KMS-11 (cell line): ENCODE data around the gene PTPRN2.

Experiments
- H2AFZ ChIP-seq: fragments of 200-600 bp; sonication (generic); 2 replicates; pipeline ENCODE4 v1.6.1; 2016; ENCODE audit warnings: antibody characterized with exemption, mixed run types, low read depth
- H3K27ac ChIP-seq: fragments of 200-600 bp; sonication (generic); 2 replicates; pipeline ENCODE4 v1.6.1; 2016; ENCODE audit warnings: mild to moderate bottlenecking, mixed run types
- H3K27me3 ChIP-seq: fragments of 200-600 bp; sonication (generic); 2 replicates; pipeline ENCODE4 v1.6.1; 2017; ENCODE audit warnings: mild to moderate bottlenecking, low read depth, mixed run types, moderate library complexity; ENCODE audit not compliant: insufficient read depth
- H3K36me3 ChIP-seq: fragments of 200-600 bp; sonication (generic); 2 replicates; pipeline ENCODE4 v1.6.1; 2017; ENCODE audit warnings: mild to moderate bottlenecking, mixed run types; ENCODE audit not compliant: insufficient read depth
- H3K4me1 ChIP-seq: fragments of 200-600 bp; sonication (generic); 2 replicates; pipeline ENCODE4 v1.6.1; 2016; ENCODE audit warnings: mild to moderate bottlenecking, low read depth, mixed run types; ENCODE audit not compliant: poor library complexity, severe bottlenecking
- H3K4me2 ChIP-seq: fragments of 200-600 bp; sonication (generic); 2 replicates; pipeline ENCODE4 v1.7.0; 2016; ENCODE audit warnings: mild to moderate bottlenecking, mixed run types
- H3K4me3 ChIP-seq: fragments of 200-600 bp; sonication (generic); IDR thresholded peaks from 2 replicates; pipeline ENCODE4 v1.6.1; 2017; ENCODE audit warnings: low read depth, low read length, mixed read lengths; ENCODE audit not compliant: insufficient read depth
- H3K79me2 ChIP-seq: fragments of 200-600 bp; sonication (generic); 2 replicates; pipeline ENCODE4 v1.6.1; 2016; ENCODE audit warnings: low read depth, mixed run types; ENCODE audit not compliant: insufficient read depth
- H3K9ac ChIP-seq: fragments of 200-600 bp; sonication (generic); 2 replicates; pipeline ENCODE4 v1.6.1; 2016; ENCODE audit warnings: mild to moderate bottlenecking, mixed run types
- H4K20me1 ChIP-seq: fragments of 200-600 bp; sonication (generic); 2 replicates; pipeline ENCODE4 v1.6.1; 2016; ENCODE audit warnings: mild to moderate bottlenecking, mixed run types; ENCODE audit not compliant: insufficient read depth
- TF ChIP-seq, protein P1 (sequence below): fragments of 200-600 bp; sonication (generic); conservative IDR thresholded peaks from 2 replicates; pipeline ENCODE4 v1.6.1; 2017; ENCODE audit warnings: low read depth, mild to moderate bottlenecking, antibody characterized with exemption, low read length, moderate library complexity, mixed read lengths

Gene PTPRN2

DNA sequence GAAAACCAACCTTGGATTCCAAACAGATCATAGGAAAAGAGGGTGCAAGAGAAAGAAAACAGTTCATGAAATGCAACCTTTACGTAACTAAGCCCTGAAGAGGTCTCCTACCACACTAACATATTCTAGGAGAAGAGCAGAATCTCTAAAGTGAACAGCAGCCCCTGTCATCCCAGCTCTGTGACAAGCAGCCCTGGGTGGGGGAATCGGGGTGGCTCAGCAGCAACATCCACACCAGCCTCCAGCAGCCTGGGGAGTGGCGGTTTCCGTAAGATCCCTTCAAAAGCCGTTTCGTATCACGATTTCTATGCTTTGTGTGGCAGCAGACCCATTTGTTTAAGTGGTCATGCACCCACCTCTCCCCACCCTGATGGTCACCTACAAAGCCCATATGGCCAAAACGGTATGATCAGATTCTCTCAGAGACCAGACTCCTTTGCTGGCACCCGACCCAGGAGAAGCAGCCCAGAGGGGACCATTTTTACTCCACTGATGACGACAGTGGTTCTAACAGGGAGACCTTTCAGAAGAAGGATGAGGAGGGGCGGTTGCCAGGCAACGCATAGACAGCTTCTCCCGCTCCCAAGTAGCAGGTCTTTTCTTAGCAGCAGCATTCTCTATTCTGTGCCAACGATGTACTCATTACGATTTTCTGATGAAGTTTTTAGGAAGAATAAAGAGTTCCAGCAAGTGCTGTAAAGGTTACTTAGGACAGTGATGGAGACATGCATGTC lies 950.2 kb downstream of the PTPRN2 start:
- H3K36me3 ChIP-seq: no peaks in the 10 kb centered on the region

DNA sequence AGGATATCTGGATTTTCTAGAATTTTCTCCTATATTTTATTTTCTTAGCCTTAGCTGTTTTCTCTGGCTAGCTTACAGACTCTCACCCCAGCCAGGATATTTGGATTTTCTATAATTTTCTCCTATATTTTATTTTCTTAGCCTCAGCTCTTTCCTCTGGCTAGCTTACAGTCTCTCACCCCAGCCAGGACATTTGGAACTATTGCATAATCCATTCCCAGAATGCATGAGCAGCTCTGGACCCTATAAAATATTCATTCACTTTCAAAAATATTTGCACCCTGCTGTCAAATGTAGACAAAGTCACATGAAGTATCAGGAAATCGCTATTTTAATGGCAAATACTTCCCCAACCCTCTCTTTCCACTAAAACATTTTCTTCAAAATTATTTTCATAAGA lies 952.0 kb downstream of the PTPRN2 start:
- H3K4me2 ChIP-seq: no peak overlapping the region
- H3K27ac ChIP-seq: no peak overlapping the region
- H3K79me2 ChIP-seq: no peaks in the 10 kb centered on the region
- H3K36me3 ChIP-seq: no peaks in the 10 kb centered on the region
- H3K27me3 ChIP-seq: peaks cover 6% of the 10 kb centered on the region; the same call in 1 of the 2 replicates
- H2AFZ ChIP-seq: no peak overlapping the region
- H4K20me1 ChIP-seq: no peaks in the 10 kb centered on the region
- no peak overlapping the region for H3K4me3 ChIP-seq
- no peaks in the 10 kb centered on the region for H3K4me1 ChIP-seq
- H3K9ac ChIP-seq: no peak overlapping the region
- TF ChIP-seq, protein P1, sequence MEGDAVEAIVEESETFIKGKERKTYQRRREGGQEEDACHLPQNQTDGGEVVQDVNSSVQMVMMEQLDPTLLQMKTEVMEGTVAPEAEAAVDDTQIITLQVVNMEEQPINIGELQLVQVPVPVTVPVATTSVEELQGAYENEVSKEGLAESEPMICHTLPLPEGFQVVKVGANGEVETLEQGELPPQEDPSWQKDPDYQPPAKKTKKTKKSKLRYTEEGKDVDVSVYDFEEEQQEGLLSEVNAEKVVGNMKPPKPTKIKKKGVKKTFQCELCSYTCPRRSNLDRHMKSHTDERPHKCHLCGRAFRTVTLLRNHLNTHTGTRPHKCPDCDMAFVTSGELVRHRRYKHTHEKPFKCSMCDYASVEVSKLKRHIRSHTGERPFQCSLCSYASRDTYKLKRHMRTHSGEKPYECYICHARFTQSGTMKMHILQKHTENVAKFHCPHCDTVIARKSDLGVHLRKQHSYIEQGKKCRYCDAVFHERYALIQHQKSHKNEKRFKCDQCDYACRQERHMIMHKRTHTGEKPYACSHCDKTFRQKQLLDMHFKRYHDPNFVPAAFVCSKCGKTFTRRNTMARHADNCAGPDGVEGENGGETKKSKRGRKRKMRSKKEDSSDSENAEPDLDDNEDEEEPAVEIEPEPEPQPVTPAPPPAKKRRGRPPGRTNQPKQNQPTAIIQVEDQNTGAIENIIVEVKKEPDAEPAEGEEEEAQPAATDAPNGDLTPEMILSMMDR: no peak

More for the DNA sequence above, 950.2 kb downstream of the PTPRN2 start:
- Histone ChIP-seq H3K9ac (no peak overlapping the region), H3K79me2 (no peaks in the 10 kb centered on the region), H3K4me3 (no peak overlapping the region), H3K27me3 (peaks cover 3% of the 10 kb centered on the region; the same call in 1 of the 2 replicates), H3K4me1 (no peaks in the 10 kb centered on the region), H3K27ac (no peak overlapping the region), H4K20me1 (no peaks in the 10 kb centered on the region), H2AFZ (no peak overlapping the region), H3K4me2 (no peak overlapping the region)
- TF ChIP-seq, protein P1: no peak

- TF ChIP-seq, protein P1: no peak
- H3K9ac ChIP-seq: no peak overlapping the region
- H4K20me1 ChIP-seq: no peaks in the 10 kb centered on the region
- H3K79me2 ChIP-seq: no peaks in the 10 kb centered on the region
- H3K27me3 ChIP-seq: peaks cover 11% of the 10 kb centered on the region; the same call in 1 of the 2 replicates
- no peaks in the 10 kb centered on the region for H3K36me3 ChIP-seq
- H3K4me2 ChIP-seq: no peak overlapping the region
- H3K4me1 ChIP-seq: no peaks in the 10 kb centered on the region
- no peak overlapping the region for H2AFZ ChIP-seq
- no peak overlapping the region for H3K27ac ChIP-seq
- H3K4me3 ChIP-seq: no peak overlapping the region
These were observed 952.5 kb downstream of the PTPRN2 start for GRCh38 chr7:157635148-157635500.

- no peak overlapping the region for H3K27ac ChIP-seq
- TF ChIP-seq, protein P1: no peak
- no peak overlapping the region for H3K4me3 ChIP-seq
- H3K79me2 ChIP-seq: no peaks in the 10 kb centered on the region
- no peak overlapping the region for H2AFZ ChIP-seq
- H3K9ac ChIP-seq: no peak overlapping the region
- H3K4me2 ChIP-seq: no peak overlapping the region
- H3K27me3 ChIP-seq: peaks cover 17% of the 10 kb centered on the region; the same call in 1 of the 2 replicates
- no peaks in the 10 kb centered on the region for H3K36me3 ChIP-seq
- no peaks in the 10 kb centered on the region for H3K4me1 ChIP-seq
- no peaks in the 10 kb centered on the region for H4K20me1 ChIP-seq
These were observed 953.0 kb downstream of the PTPRN2 start for GRCh38 chr7:157634401-157635147.
